HepG2 (cell line): ENCODE results near the gene EGLN1. TPM values are rescaled to one million over a fixed set of nuclear protein-coding genes. Genes with fewer than 3 reads are reported as not detected.

ENCODE experiments used
- ATAC-seq: fragments of 200-7000 bp; cut with Tn5 transposase; 3 replicates; pipeline ENCODE4 v1.9.1; 2020; ENCODE audit warnings: mild to moderate bottlenecking, moderate library complexity
- BruUV-seq: library from RNA; stranded (reverse); fragments of 400-500 nt; replicated peaks from 2 replicates; lab custom pipeline; 2021; lab: Mats Ljungman, UMichigan
- CTCF ChIA-PET: fragments of 300-600 bp; formaldehyde crosslinking; extraction: SDS; loops from one replicate; lab custom pipeline; 2021; ENCODE audit warnings: low total read pairs, inconsistent platforms, low intra/inter-chr PET ratio; lab: Yijun Ruan, JAX
- POLR2A ChIA-PET: fragments of 350-600 bp; sonication (Branson Sonifier 250); formaldehyde crosslinking; loops from one replicate; lab custom pipeline; 2020; ENCODE audit warnings: antibody characterized with exemption, inconsistent platforms; lab: Yijun Ruan, JAX
- DNase-seq: peaks from one replicate; pipeline ENCODE4 v3.0.0-alpha.2; 2015; ENCODE audit warnings: low spot score
- FAIRE-seq: peaks from 3 replicates; lab custom pipeline; 2011; peaks lifted over from hg19 to GRCh38; lab: Jason Lieb, UNC
- H2AFZ ChIP-seq: one replicate; pipeline ENCODE4 v1.6.1; 2011; ENCODE audit warnings: low read length, inconsistent platforms
- H3K27ac ChIP-seq: fragments of 300-600 bp; 3 replicates; pipeline ENCODE4 v1.8.0; 2011; ENCODE audit warnings: mixed run types, mild to moderate bottlenecking, mixed read lengths, low read length, inconsistent platforms; ENCODE audit not compliant: insufficient read depth; ENCODE audit errors: extremely low read length
- H3K27me3 ChIP-seq, 2 experiments: fragments of 200-600 bp in 1 of 2; 2 replicates in 1 of 2; 3 replicates in 1 of 2; pipeline versions ENCODE4 v1.6.0 to v1.8.0; 2011; ENCODE audit warnings: low read length in 2 of 2, mild to moderate bottlenecking in 2 of 2, moderate library complexity in 2 of 2, inconsistent platforms in 1 of 2; ENCODE audit not compliant: insufficient read depth in 2 of 2, control insufficient read depth in 1 of 2
- H3K36me3 ChIP-seq, 2 experiments: fragments of 200-600 bp in 1 of 2; replicated peaks in 1 of 2; 2 replicates in 1 of 2; 3 replicates in 1 of 2; pipeline versions ENCODE4 v1.5.1 to v1.8.0; 2011; ENCODE audit warnings: low read length in 2 of 2, inconsistent platforms in 1 of 2; ENCODE audit not compliant: insufficient read depth in 2 of 2, control insufficient read depth in 1 of 2
- H3K4me1 ChIP-seq: 2 replicates; pipeline ENCODE4 v1.5.1; 2012; ENCODE audit warnings: low read length, inconsistent platforms; ENCODE audit not compliant: insufficient read depth
- H3K4me2 ChIP-seq: 2 replicates; pipeline ENCODE4 v1.6.0; 2011; ENCODE audit warnings: low read depth, low read length, inconsistent platforms
- H3K4me3 ChIP-seq, 3 experiments: fragments of 200-600 bp in 1 of 3; sonication (generic), shearing (Covaris generic) in 1 of 3; replicated peaks in 1 of 3; 2 replicates each; pipeline ENCODE4 v1.5.1; 2011 to 2016; ENCODE audit warnings: low read length in 3 of 3, inconsistent platforms in 2 of 3, low read depth in 2 of 3, mild to moderate bottlenecking in 2 of 3, control low read depth in 1 of 3, mixed read lengths in 1 of 3; ENCODE audit not compliant: insufficient read depth in 1 of 3
- H3K79me2 ChIP-seq: one replicate; pipeline ENCODE4 v1.6.1; 2011; ENCODE audit warnings: low read length, inconsistent platforms; ENCODE audit not compliant: insufficient read depth
- H3K9ac ChIP-seq: 2 replicates; pipeline ENCODE4 v1.6.0; 2011; ENCODE audit warnings: mild to moderate bottlenecking, low read depth, low read length, inconsistent platforms; ENCODE audit not compliant: insufficient read depth
- H3K9me3 ChIP-seq: 2 replicates; pipeline ENCODE4 v1.5.1; 2012; ENCODE audit warnings: mild to moderate bottlenecking, low read length
- H4K20me1 ChIP-seq: 2 replicates; pipeline ENCODE4 v1.6.0; 2011; ENCODE audit warnings: inconsistent platforms, mild to moderate bottlenecking, low read length, moderate library complexity; ENCODE audit not compliant: insufficient read depth
- HOXA7 ChIP-seq: sonication (generic); formaldehyde crosslinking; IDR thresholded peaks from 2 replicates; pipeline ENCODE4 v1.8.1; 2022; ENCODE audit warnings: mild to moderate bottlenecking, missing genetic modification reagents, moderate library complexity
- ZNF615 ChIP-seq: sonication (generic); formaldehyde crosslinking; IDR thresholded peaks from 2 replicates; pipeline ENCODE4 v1.5.0; 2020; ENCODE audit warnings: mild to moderate bottlenecking, missing genetic modification reagents, borderline replicate concordance
- ZNF772 ChIP-seq: sonication (generic); formaldehyde crosslinking; IDR thresholded peaks from 2 replicates; pipeline ENCODE4 v1.5.0; 2020; ENCODE audit warnings: mild to moderate bottlenecking, missing genetic modification reagents
- WGBS: methylation state at CpG from one replicate; pipeline ENCODE4 v1.1.6; 2017; ENCODE audit warnings: low lambda C conversion rate; 5-methylcytosine and 5-hydroxymethylcytosine counted together
- in situ Hi-C: cut with HindIII; loops from 2 replicates; pipeline ENCODE4 v1.10.0; 2017; ENCODE audit warnings: low pct_unique_long_range_greater_than_20kb; ENCODE audit not compliant: extremely low pct_ligation_motif_present
- intact Hi-C: fragments of 100-400 bp; cut with micrococcal nuclease; formaldehyde crosslinking; loops from one replicate; pipeline ENCODE4 v1.10.0; 2022; ENCODE audit not compliant: unreplicated experiment
- polyA plus RNA-seq, 8 experiments: library from polyadenylated mRNA; depleted of rRNA in 3 of 8; stranded (reverse) in 7 of 8; unstranded in 1 of 8; fragments of >200 nt; fragmentation: Illumina TruSeq in 4 of 8; extraction: Trizol in 4 of 8; gene quantifications; 2 replicates each; pipeline versions ENCODE4 v1.2.1 to v1.2.3, GENCODE V29; 2011 to 2016; ENCODE audit warnings: low read depth in 4 of 8, missing spikeins in 1 of 8, mixed read lengths in 1 of 8; ENCODE audit not compliant: insufficient read depth in 1 of 8
- total RNA-seq, 5 experiments: library from RNA; depleted of rRNA; stranded (reverse); fragments of >200 nt; fragmentation: Illumina TruSeq; extraction: Trizol; gene quantifications; 2 replicates each; pipeline ENCODE4 v1.2.3, GENCODE V29; 2016; ENCODE audit warnings: low read depth in 1 of 5
- TF ChIP-seq, protein P1 (sequence below), 2 experiments: fragments of 450-650 bp in 1 of 2; sonication (generic) in 1 of 2; formaldehyde crosslinking in 1 of 2; IDR thresholded peaks; 2 replicates each; pipeline versions ENCODE4 v1.6.1 to v1.8.0; 2016 to 2022; ENCODE audit warnings: antibody characterized with exemption in 1 of 2, mild to moderate bottlenecking in 1 of 2, missing genetic modification reagents in 1 of 2

The EGLN1 gene
- total and polyA plus RNA-seq, 2 of the 13 experiments (the other 11 are each of a cell fraction or from before 2014, with no cell fraction given): 34.4 to 44.1 TPM

DNA sequence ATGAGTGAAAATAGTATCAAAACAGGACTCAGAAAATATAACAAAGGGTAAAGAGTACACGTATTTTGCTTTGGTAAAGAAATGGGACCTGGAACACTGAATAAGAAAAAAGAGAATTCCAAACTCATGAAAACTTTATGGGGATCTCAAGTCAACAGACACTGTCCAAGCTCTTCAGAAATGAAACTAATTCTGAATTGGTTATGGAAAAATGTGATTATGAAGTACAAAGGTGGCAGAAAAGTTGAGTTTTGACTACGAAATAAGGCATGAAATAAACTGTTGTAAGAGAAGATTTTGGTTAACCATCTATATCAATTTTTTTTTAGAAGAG is 8.4 kb downstream of the EGLN1 start:
- no peaks in the 10 kb centered on the region for H3K9me3 ChIP-seq
- no peak for FAIRE-seq
- intact Hi-C loops (no loop called here), in situ Hi-C loops (no loop called here)
- H3K4me3 ChIP-seq: no peak overlapping the region
- peaks cover 86% of the 10 kb centered on the region for H3K4me1 ChIP-seq
- H4K20me1 ChIP-seq: peaks cover 91% of the 10 kb centered on the region
- H3K4me2 ChIP-seq: no peak overlapping the region
- no peak overlapping the region for H2AFZ ChIP-seq
- peaks cover 99% of the 10 kb centered on the region for H3K79me2 ChIP-seq
- H3K27ac ChIP-seq: no peak overlapping the region
- H3K27me3 ChIP-seq: no peaks in the 10 kb centered on the region
- no peak for DNase-seq
- CTCF ChIA-PET: no interaction called here
- no peak overlapping the region for H3K9ac ChIP-seq
- no peak for ATAC-seq
- POLR2A ChIA-PET: no interaction called here
- WGBS: 93% methylated on average over 2 of the region's 2 CpGs
- TF ChIP-seq HOXA7 (CRISPR knock-in tag) (no peak), ZNF615 (no peak), ZNF772 (CRISPR knock-in tag) (no peak)
- TF ChIP-seq, protein P1, sequence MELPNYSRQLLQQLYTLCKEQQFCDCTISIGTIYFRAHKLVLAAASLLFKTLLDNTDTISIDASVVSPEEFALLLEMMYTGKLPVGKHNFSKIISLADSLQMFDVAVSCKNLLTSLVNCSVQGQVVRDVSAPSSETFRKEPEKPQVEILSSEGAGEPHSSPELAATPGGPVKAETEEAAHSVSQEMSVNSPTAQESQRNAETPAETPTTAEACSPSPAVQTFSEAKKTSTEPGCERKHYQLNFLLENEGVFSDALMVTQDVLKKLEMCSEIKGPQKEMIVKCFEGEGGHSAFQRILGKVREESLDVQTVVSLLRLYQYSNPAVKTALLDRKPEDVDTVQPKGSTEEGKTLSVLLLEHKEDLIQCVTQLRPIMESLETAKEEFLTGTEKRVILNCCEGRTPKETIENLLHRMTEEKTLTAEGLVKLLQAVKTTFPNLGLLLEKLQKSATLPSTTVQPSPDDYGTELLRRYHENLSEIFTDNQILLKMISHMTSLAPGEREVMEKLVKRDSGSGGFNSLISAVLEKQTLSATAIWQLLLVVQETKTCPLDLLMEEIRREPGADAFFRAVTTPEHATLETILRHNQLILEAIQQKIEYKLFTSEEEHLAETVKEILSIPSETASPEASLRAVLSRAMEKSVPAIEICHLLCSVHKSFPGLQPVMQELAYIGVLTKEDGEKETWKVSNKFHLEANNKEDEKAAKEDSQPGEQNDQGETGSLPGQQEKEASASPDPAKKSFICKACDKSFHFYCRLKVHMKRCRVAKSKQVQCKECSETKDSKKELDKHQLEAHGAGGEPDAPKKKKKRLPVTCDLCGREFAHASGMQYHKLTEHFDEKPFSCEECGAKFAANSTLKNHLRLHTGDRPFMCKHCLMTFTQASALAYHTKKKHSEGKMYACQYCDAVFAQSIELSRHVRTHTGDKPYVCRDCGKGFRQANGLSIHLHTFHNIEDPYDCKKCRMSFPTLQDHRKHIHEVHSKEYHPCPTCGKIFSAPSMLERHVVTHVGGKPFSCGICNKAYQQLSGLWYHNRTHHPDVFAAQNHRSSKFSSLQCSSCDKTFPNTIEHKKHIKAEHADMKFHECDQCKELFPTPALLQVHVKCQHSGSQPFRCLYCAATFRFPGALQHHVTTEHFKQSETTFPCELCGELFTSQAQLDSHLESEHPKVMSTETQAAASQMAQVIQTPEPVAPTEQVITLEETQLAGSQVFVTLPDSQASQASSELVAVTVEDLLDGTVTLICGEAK (IDR thresholded peaks at IDR 0.05): 0 out of 2 replicates have a peak, but pooled peaks have one; percentile 7
- TF ChIP-seq, protein P1 (CRISPR knock-in tag; IDR thresholded peaks at IDR 0.05): no peak
- peaks cover 7 to 50% of the 10 kb centered on the region in 2 experiments for H3K36me3 ChIP-seq
- BruUV-seq: no TSS peak
